Measurements from ENCODE around the gene ADAM15. TPM values are rescaled to one million over a fixed set of nuclear protein-coding genes. Genes with fewer than 3 reads are reported as not detected.
A peak's percentile ranks its signal among the peaks of the same experiment; 100 is the strongest.

ADAM15 gene
- total RNA-seq, 1 experiment from 2014 or later = 41.7 TPM

DNA sequence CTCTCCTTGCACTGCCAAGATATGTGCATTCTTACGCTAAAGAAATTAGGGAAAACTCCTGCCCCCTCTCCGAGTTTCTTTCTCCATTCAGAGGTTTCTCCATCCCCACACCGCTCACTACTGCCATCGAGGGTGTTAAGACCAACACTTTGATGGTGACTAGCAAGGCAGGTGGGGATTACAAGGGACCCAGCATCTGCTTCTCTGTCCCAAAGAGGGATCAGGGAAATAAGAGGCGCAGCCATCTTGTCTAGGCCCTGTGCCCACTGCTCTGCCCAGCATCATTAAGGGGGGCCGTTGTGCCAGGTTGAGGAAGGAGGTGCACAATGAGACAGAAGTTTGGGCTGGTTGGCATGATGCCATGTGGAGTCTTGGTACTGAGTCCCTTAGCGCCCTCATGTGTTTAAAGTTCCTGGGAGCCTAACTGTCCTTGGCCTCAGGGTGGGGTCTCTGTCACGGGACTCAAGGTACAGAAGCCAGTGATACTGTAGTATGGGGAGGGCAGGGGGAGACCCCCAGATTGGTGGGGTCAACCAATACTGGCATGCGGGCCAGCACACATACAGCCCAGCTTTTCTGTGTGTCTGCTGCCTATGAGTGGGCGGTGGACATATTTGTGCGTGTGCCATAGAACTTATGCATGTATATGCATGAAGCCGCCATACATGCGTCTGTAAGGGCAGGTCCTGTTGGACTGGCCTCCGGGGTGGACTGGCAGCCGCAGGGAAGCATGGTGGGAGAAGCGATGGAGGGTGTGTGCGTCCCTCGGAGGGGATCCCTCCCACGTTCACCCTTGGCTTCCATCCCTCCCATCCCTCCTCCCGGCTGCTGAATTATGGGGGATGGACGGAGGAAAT is 33.0 kb downstream of the ADAM15 start:
- no peak for DNase-seq (ENCODE audit: low read depth, low spot score)
- CTCF ChIA-PET = interaction anchor here (0.7 to 1.5 kb wide), 10 partner anchors 11 to 113 kb away, joined by 3 to 21 read pairs (median 4); partner anchors contain the start of genes EFNA4, KRTCAP2 and SHC1
- no peak overlapping the region for H3K27ac ChIP-seq (ENCODE audit: low read length)
- TF ChIP-seq, protein P1, sequence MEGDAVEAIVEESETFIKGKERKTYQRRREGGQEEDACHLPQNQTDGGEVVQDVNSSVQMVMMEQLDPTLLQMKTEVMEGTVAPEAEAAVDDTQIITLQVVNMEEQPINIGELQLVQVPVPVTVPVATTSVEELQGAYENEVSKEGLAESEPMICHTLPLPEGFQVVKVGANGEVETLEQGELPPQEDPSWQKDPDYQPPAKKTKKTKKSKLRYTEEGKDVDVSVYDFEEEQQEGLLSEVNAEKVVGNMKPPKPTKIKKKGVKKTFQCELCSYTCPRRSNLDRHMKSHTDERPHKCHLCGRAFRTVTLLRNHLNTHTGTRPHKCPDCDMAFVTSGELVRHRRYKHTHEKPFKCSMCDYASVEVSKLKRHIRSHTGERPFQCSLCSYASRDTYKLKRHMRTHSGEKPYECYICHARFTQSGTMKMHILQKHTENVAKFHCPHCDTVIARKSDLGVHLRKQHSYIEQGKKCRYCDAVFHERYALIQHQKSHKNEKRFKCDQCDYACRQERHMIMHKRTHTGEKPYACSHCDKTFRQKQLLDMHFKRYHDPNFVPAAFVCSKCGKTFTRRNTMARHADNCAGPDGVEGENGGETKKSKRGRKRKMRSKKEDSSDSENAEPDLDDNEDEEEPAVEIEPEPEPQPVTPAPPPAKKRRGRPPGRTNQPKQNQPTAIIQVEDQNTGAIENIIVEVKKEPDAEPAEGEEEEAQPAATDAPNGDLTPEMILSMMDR (IDR thresholded peaks at IDR 0.05) = no peak
- TF ChIP-seq POLR2AphosphoS5 (IDR thresholded peaks at IDR 0.05; ENCODE audit: low read depth, low read length) (no peak), TCF7L2 (IDR thresholded peaks at IDR 0.05; ENCODE audit: low read depth, low read length) (no peak), SIN3A (IDR thresholded peaks at IDR 0.05; ENCODE audit: borderline replicate concordance, insufficient read depth, low read depth, low read length) (no peak)
- TF ChIP-seq, protein P2, sequence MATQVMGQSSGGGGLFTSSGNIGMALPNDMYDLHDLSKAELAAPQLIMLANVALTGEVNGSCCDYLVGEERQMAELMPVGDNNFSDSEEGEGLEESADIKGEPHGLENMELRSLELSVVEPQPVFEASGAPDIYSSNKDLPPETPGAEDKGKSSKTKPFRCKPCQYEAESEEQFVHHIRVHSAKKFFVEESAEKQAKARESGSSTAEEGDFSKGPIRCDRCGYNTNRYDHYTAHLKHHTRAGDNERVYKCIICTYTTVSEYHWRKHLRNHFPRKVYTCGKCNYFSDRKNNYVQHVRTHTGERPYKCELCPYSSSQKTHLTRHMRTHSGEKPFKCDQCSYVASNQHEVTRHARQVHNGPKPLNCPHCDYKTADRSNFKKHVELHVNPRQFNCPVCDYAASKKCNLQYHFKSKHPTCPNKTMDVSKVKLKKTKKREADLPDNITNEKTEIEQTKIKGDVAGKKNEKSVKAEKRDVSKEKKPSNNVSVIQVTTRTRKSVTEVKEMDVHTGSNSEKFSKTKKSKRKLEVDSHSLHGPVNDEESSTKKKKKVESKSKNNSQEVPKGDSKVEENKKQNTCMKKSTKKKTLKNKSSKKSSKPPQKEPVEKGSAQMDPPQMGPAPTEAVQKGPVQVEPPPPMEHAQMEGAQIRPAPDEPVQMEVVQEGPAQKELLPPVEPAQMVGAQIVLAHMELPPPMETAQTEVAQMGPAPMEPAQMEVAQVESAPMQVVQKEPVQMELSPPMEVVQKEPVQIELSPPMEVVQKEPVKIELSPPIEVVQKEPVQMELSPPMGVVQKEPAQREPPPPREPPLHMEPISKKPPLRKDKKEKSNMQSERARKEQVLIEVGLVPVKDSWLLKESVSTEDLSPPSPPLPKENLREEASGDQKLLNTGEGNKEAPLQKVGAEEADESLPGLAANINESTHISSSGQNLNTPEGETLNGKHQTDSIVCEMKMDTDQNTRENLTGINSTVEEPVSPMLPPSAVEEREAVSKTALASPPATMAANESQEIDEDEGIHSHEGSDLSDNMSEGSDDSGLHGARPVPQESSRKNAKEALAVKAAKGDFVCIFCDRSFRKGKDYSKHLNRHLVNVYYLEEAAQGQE (IDR thresholded peaks at IDR 0.05; ENCODE audit: insufficient read depth in 1 of 2, low read depth in 2 of 2, low read length in 1 of 2) = no peak
- peaks cover 21% of the 10 kb centered on the region for H3K4me1 ChIP-seq (ENCODE audit: control insufficient read depth, insufficient read depth, low read length)
- no TSS peak for BruUV-seq (replicated peaks)
- in situ Hi-C loops (cut with HindIII; ENCODE audit: low pct_unique_long_range_greater_than_20kb, low sequenced_read_pairs) = no loop called here
- intact Hi-C loops (cut with micrococcal nuclease; ENCODE audit: unreplicated experiment) = loop anchor here (1.0 kb wide), 1 partner anchor 21 kb away; the partner anchor contains the start of gene EFNA4
- POLR2A ChIA-PET = interaction anchor here (0.6 kb wide), 1 partner anchor 128 kb away, joined by 9 read pairs; the partner anchor contains the start of gene PBXIP1
- no peaks in the 10 kb centered on the region for H3K9me3 ChIP-seq (ENCODE audit: control insufficient read depth, insufficient read depth, low read depth, low read length)
- H3K4me3 ChIP-seq (ENCODE audit: low read depth in 2 of 2, low read length in 2 of 2) = peak overlapping the region; percentile 66 to 75
- peak; percentile 13 for ATAC-seq
- H3K27me3 ChIP-seq (ENCODE audit: control insufficient read depth, insufficient read depth, low read length) = peaks cover 9% of the 10 kb centered on the region
- no peaks in the 10 kb centered on the region; the same call in 1 of the 2 replicates for H3K36me3 ChIP-seq (ENCODE audit: control insufficient read depth, insufficient read depth, low read length)

DNA sequence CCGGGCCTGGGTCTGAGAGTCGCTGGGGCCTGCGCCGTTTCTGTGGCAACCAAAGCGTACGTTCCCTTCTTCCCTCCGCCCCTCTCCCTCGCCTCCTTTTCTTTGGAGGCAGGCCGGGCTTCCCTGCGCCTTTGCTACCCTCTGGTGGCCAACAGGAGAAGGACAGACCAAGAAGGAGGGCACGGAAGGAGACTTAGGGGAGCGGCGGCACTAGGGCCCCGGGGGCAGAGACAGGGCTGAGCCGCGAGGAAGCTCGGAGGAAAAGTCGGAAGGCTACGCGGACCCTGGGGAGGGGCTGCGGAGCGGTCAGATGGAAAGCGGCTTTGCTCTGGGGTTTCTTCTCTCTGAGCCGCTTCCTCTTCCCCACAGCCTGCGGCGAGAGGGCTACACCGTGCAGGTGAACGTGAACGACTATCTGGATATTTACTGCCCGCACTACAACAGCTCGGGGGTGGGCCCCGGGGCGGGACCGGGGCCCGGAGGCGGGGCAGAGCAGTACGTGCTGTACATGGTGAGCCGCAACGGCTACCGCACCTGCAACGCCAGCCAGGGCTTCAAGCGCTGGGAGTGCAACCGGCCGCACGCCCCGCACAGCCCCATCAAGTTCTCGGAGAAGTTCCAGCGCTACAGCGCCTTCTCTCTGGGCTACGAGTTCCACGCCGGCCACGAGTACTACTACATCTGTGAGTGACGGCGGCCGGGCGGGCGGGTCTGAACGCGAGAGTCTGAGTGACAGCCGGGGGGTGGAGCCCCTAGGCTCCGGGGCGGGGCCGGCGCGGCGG is 33.8 kb downstream of the ADAM15 start:
- ChIA-PET CTCF (interaction anchor here (0.5 to 2.0 kb wide), 21 partner anchors 10 to 1618 kb away, joined by 3 to 21 read pairs (median 4); partner anchors contain the start of genes ADAM15, EFNA4, KRTCAP2 and SHC1), POLR2A (interaction anchor here (0.6 kb wide), 1 partner anchor 129 kb away, joined by 9 read pairs; the partner anchor contains the start of gene PBXIP1)
- in situ Hi-C loops (cut with HindIII; ENCODE audit: low pct_unique_long_range_greater_than_20kb, low sequenced_read_pairs) = no loop called here
- intact Hi-C loops (cut with micrococcal nuclease; ENCODE audit: unreplicated experiment) = loop anchor here (1.0 kb wide), 1 partner anchor 22 kb away; the partner anchor contains the start of gene EFNA4
- peaks cover 18% of the 10 kb centered on the region for H3K4me1 ChIP-seq (ENCODE audit: control insufficient read depth, insufficient read depth, low read length)
- no TSS peak for BruUV-seq (replicated peaks)
- H3K4me3 ChIP-seq (ENCODE audit: low read depth in 2 of 2, low read length in 2 of 2) = peak overlapping the region; percentile 66 to 75
- ATAC-seq (peak; percentile 88), DNase-seq (ENCODE audit: low read depth, low spot score) (peak; percentile 87)
- peak overlapping the region; percentile 71; the same call in 1 of the 2 replicates for H3K27ac ChIP-seq (ENCODE audit: low read length)
- no peaks in the 10 kb centered on the region; the same call in 1 of the 2 replicates for H3K36me3 ChIP-seq (ENCODE audit: control insufficient read depth, insufficient read depth, low read length)
- H3K27me3 ChIP-seq (ENCODE audit: control insufficient read depth, insufficient read depth, low read length) = peaks cover 6% of the 10 kb centered on the region
- no peak for TF ChIP-seq POLR2AphosphoS5 (IDR thresholded peaks at IDR 0.05; ENCODE audit: low read depth, low read length)
- TF ChIP-seq, protein P1 (IDR thresholded peaks at IDR 0.05) = peak; percentile 92
- peak; percentile 84; the same call in 1 of the 2 replicates for TF ChIP-seq SIN3A (IDR thresholded peaks at IDR 0.05; ENCODE audit: borderline replicate concordance, insufficient read depth, low read depth, low read length)
- no peak for TF ChIP-seq TCF7L2 (IDR thresholded peaks at IDR 0.05; ENCODE audit: low read depth, low read length)
- TF ChIP-seq, protein P2 (IDR thresholded peaks at IDR 0.05; ENCODE audit: insufficient read depth in 1 of 2, low read depth in 2 of 2, low read length in 1 of 2) = no peak
- no peaks in the 10 kb centered on the region for H3K9me3 ChIP-seq (ENCODE audit: control insufficient read depth, insufficient read depth, low read depth, low read length)
